H7 (cell line): ENCODE measurements around the gene APLP2. TPM values are rescaled to one million over a fixed set of nuclear protein-coding genes. Genes with fewer than 3 reads are reported as not detected.

Source experiments
- DNase-seq: peaks from one replicate; pipeline ENCODE4 v3.0.0; 2012
- H3K27me3 ChIP-seq: 2 replicates; pipeline ENCODE4 v1.6.0; 2011; ENCODE audit warnings: mild to moderate bottlenecking, low read length; ENCODE audit not compliant: control insufficient read depth, insufficient read depth
- H3K36me3 ChIP-seq: replicated peaks from 2 replicates; pipeline ENCODE4 v1.5.1; 2011; ENCODE audit warnings: low read length; ENCODE audit not compliant: control insufficient read depth, insufficient read depth
- H3K4me3 ChIP-seq: 2 replicates; pipeline ENCODE4 v1.5.1; 2011; ENCODE audit warnings: low read depth, mild to moderate bottlenecking, control low read depth, low read length, moderate library complexity; ENCODE audit not compliant: insufficient read depth
- total RNA-seq: library from RNA; depleted of rRNA; stranded (reverse); fragments of >200 nt; shearing (Covaris generic); gene quantifications from 2 replicates; pipeline ENCODE4 v1.2.3, GENCODE V29; 2014

APLP2 gene
- total RNA-seq, 1 experiment from 2014 or later, result 257 TPM

GRCh38 chr11:130110339-130111108 is 40.8 kb downstream of the APLP2 start:
- DNase-seq, result no peak
- Histone ChIP-seq H3K27me3 (no peaks in the 10 kb centered on the region), H3K36me3 (peaks cover 5% of the 10 kb centered on the region), H3K4me3 (no peak overlapping the region)

GRCh38 chr11:130112071-130112830 is 42.6 kb downstream of the APLP2 start:
- Histone ChIP-seq H3K4me3 (no peak overlapping the region), H3K27me3 (no peaks in the 10 kb centered on the region), H3K36me3 (peaks cover 5% of the 10 kb centered on the region)
- DNase-seq, result no peak

- no peak overlapping the region for H3K4me3 ChIP-seq
- no peak for DNase-seq
- H3K36me3 ChIP-seq, result peaks cover 5% of the 10 kb centered on the region
- H3K27me3 ChIP-seq, result no peaks in the 10 kb centered on the region
Measured at GRCh38 chr11:130114281-130114680, 44.6 kb downstream of the APLP2 start.

GRCh38 chr11:130114726-130115125 is 45.0 kb downstream of the APLP2 start:
- no peaks in the 10 kb centered on the region for H3K27me3 ChIP-seq
- H3K36me3 ChIP-seq, result peaks cover 5% of the 10 kb centered on the region
- no peak for DNase-seq
- H3K4me3 ChIP-seq, result no peak overlapping the region

GRCh38 chr11:130115218-130115617 is 45.5 kb downstream of the APLP2 start:
- H3K27me3 ChIP-seq, result no peaks in the 10 kb centered on the region
- DNase-seq, result no peak
- peaks cover 3% of the 10 kb centered on the region for H3K36me3 ChIP-seq
- no peak overlapping the region for H3K4me3 ChIP-seq

GRCh38 chr11:130118165-130118564 is 48.5 kb downstream of the APLP2 start:
- no peak overlapping the region for H3K4me3 ChIP-seq
- no peak for DNase-seq
- peaks cover 7% of the 10 kb centered on the region for H3K36me3 ChIP-seq
- H3K27me3 ChIP-seq, result no peaks in the 10 kb centered on the region

GRCh38 chr11:130118636-130119387 is 49.1 kb downstream of the APLP2 start:
- DNase-seq, result no peak
- H3K36me3 ChIP-seq, result peaks cover 10% of the 10 kb centered on the region
- H3K4me3 ChIP-seq, result no peak overlapping the region
- no peaks in the 10 kb centered on the region for H3K27me3 ChIP-seq

GRCh38 chr11:130120045-130120444 is 50.4 kb downstream of the APLP2 start:
- no peak for DNase-seq
- Histone ChIP-seq H3K27me3 (no peaks in the 10 kb centered on the region), H3K36me3 (peaks cover 12% of the 10 kb centered on the region), H3K4me3 (no peak overlapping the region)

- peaks cover 15% of the 10 kb centered on the region for H3K36me3 ChIP-seq
- DNase-seq, result no peak
- no peaks in the 10 kb centered on the region for H3K27me3 ChIP-seq
- no peak overlapping the region for H3K4me3 ChIP-seq
Measured at GRCh38 chr11:130121445-130121978, 51.8 kb downstream of the APLP2 start.

GRCh38 chr11:130122141-130122575 is 52.5 kb downstream of the APLP2 start:
- Histone ChIP-seq H3K36me3 (peaks cover 19% of the 10 kb centered on the region), H3K27me3 (no peaks in the 10 kb centered on the region), H3K4me3 (no peak overlapping the region)
- no peak for DNase-seq

- Histone ChIP-seq H3K27me3 (no peaks in the 10 kb centered on the region), H3K36me3 (peaks cover 29% of the 10 kb centered on the region), H3K4me3 (no peak overlapping the region)
- DNase-seq, result no peak
Measured at GRCh38 chr11:130123414-130124040, 53.8 kb downstream of the APLP2 start.

- H3K36me3 ChIP-seq, result peaks cover 34% of the 10 kb centered on the region
- H3K4me3 ChIP-seq, result no peak overlapping the region
- no peak for DNase-seq
- H3K27me3 ChIP-seq, result no peaks in the 10 kb centered on the region
Measured at GRCh38 chr11:130124096-130124495, 54.4 kb downstream of the APLP2 start.

- no peak overlapping the region for H3K4me3 ChIP-seq
- H3K36me3 ChIP-seq, result peaks cover 41% of the 10 kb centered on the region
- no peaks in the 10 kb centered on the region for H3K27me3 ChIP-seq
- DNase-seq, result no peak
Measured at GRCh38 chr11:130125638-130126037, 55.9 kb downstream of the APLP2 start.

GRCh38 chr11:130126516-130126915 is 56.8 kb downstream of the APLP2 start:
- no peaks in the 10 kb centered on the region for H3K27me3 ChIP-seq
- H3K36me3 ChIP-seq, result peaks cover 44% of the 10 kb centered on the region
- H3K4me3 ChIP-seq, result no peak overlapping the region
- DNase-seq, result no peak
